K562 (cell line): ENCODE measurements around the gene KIF26B. TPM values are rescaled to one million over a fixed set of nuclear protein-coding genes. Genes with fewer than 3 reads are reported as not detected.
A peak's percentile ranks its signal among the peaks of the same experiment; 100 is the strongest.

Experiments
- ATAC-seq: fragments of 200-7000 bp; cut with Tn5 transposase; 3 replicates; pipeline ENCODE4 v1.9.1; 2020; ENCODE audit warnings: moderate library complexity
- BruUV-seq: library from RNA; stranded (reverse); fragments of 400-500 nt; replicated peaks from 2 replicates; lab custom pipeline; 2021; lab: Mats Ljungman, UMichigan
- CTCF ChIA-PET: fragments of 300-600 bp; formaldehyde crosslinking; extraction: SDS; loops from one replicate; lab custom pipeline; 2021; ENCODE audit warnings: low intra/inter-chr PET ratio; lab: Yijun Ruan, JAX
- POLR2A ChIA-PET: fragments of 300-600, 350-650 bp; sonication (Branson Sonifier 250); formaldehyde crosslinking; extraction: SDS; loops from one replicate; lab custom pipeline; 2021; ENCODE audit warnings: antibody characterized with exemption, inconsistent platforms; lab: Yijun Ruan, JAX
- DNase-seq, 4 experiments: peaks; one replicate each; pipeline versions ENCODE4 v3.0.0 to v3.0.0-alpha.2; 2011 to 2018; ENCODE audit warnings: low spot score in 3 of 4, mixed read lengths in 3 of 4; ENCODE audit errors: extremely low read depth in 1 of 4
- FAIRE-seq: peaks from 2 replicates; lab custom pipeline; 2011; peaks lifted over from hg19 to GRCh38; lab: Jason Lieb, UNC
- H2AFZ ChIP-seq: 2 replicates; pipeline ENCODE4 v1.6.0; 2011; ENCODE audit warnings: low read depth, low read length, control low read depth, inconsistent platforms
- H3K27ac ChIP-seq: fragments of 200-600 bp; 3 replicates; pipeline ENCODE4 v1.8.0; 2011; ENCODE audit warnings: low read depth, mild to moderate bottlenecking, control low read depth, inconsistent platforms, low read length, moderate library complexity, mixed read lengths; ENCODE audit errors: extremely low read depth
- H3K27me3 ChIP-seq, 2 experiments: fragments of 300-600 bp in 1 of 2; 2 replicates in 1 of 2; 3 replicates in 1 of 2; pipeline versions ENCODE4 v1.6.0 to v1.8.0; 2011; ENCODE audit warnings: inconsistent platforms in 2 of 2, low read length in 2 of 2, mild to moderate bottlenecking in 1 of 2, mixed read lengths in 1 of 2, moderate library complexity in 1 of 2; ENCODE audit not compliant: control insufficient read depth in 2 of 2, insufficient read depth in 2 of 2
- H3K36me3 ChIP-seq: fragments of 300-600 bp; 3 replicates; pipeline ENCODE4 v1.8.0; 2011; ENCODE audit warnings: mild to moderate bottlenecking, low read length, inconsistent platforms; ENCODE audit not compliant: control insufficient read depth, insufficient read depth
- H3K4me1 ChIP-seq, 2 experiments: fragments of 200-600 bp in 1 of 2; replicated peaks in 1 of 2; 2 replicates in 1 of 2; 3 replicates in 1 of 2; pipeline versions ENCODE4 v1.5.1 to v1.8.0; 2011; ENCODE audit warnings: inconsistent platforms in 2 of 2, low read length in 2 of 2, mild to moderate bottlenecking in 1 of 2, mixed read lengths in 1 of 2, moderate library complexity in 1 of 2; ENCODE audit not compliant: control insufficient read depth in 2 of 2, insufficient read depth in 2 of 2
- H3K4me2 ChIP-seq: 2 replicates; pipeline ENCODE4 v1.6.1; 2011; ENCODE audit warnings: low read length, control low read depth, inconsistent platforms, mixed read lengths; ENCODE audit not compliant: insufficient read depth
- H3K4me3 ChIP-seq: fragments of 200-600 bp; sonication (generic), shearing (Covaris generic); 2 replicates; pipeline ENCODE4 v1.5.1; 2016; ENCODE audit warnings: control low read depth, inconsistent platforms
- H3K79me2 ChIP-seq: fragments of 200-600 bp; 3 replicates; pipeline ENCODE4 v1.8.0; 2011; ENCODE audit warnings: low read length, inconsistent platforms; ENCODE audit not compliant: control insufficient read depth, insufficient read depth
- H3K9ac ChIP-seq, 2 experiments: 2 replicates each; pipeline versions ENCODE4 v1.6.0 to v1.6.1; 2011; ENCODE audit warnings: low read depth in 2 of 2, low read length in 2 of 2, control low read depth in 1 of 2, inconsistent platforms in 1 of 2, mild to moderate bottlenecking in 1 of 2, mixed read lengths in 1 of 2; ENCODE audit not compliant: insufficient read depth in 1 of 2
- H3K9me1 ChIP-seq: one replicate; pipeline ENCODE4 v1.6.0; 2011; ENCODE audit warnings: inconsistent platforms, mild to moderate bottlenecking, low read length, moderate library complexity; ENCODE audit not compliant: control insufficient read depth, insufficient read depth
- H3K9me3 ChIP-seq: replicated peaks from 2 replicates; pipeline ENCODE4 v1.5.1; 2011; ENCODE audit warnings: low read depth, low read length, inconsistent platforms; ENCODE audit not compliant: control insufficient read depth, insufficient read depth
- H4K20me1 ChIP-seq: replicated peaks from 2 replicates; pipeline ENCODE4 v1.6.1; 2011; ENCODE audit warnings: low read length, inconsistent platforms, mixed read lengths; ENCODE audit not compliant: control insufficient read depth, insufficient read depth
- MEF2A ChIP-seq: IDR thresholded peaks from 2 replicates; pipeline ENCODE4 v1.6.1; 2011; ENCODE audit warnings: low read depth, mild to moderate bottlenecking, low read length, moderate library complexity; ENCODE audit not compliant: control insufficient read depth
- WGBS: fragments of 100-300 bp; shearing (Covaris generic); methylation state at CpG from one replicate; pipeline ENCODE4 v1.1.6; 2016; ENCODE audit warnings: low coverage, mixed read lengths; ENCODE audit not compliant: insufficient coverage; ENCODE audit errors: missing lambda C conversion rate; 5-methylcytosine and 5-hydroxymethylcytosine counted together
- in situ Hi-C: fragments of 300-500 bp; cut with MboI; formaldehyde crosslinking; loops from 4 replicates; pipeline ENCODE4 v1.15.0; 2018; ENCODE audit warnings: inconsistent platforms, mixed read lengths
- intact Hi-C: fragments of 100-400 bp; cut with micrococcal nuclease; formaldehyde crosslinking; loops from 2 replicates; pipeline ENCODE4 v1.14.2; 2022
- polyA plus RNA-seq, 8 experiments: library from polyadenylated mRNA; depleted of rRNA in 4 of 8; stranded (reverse) in 5 of 8; unstranded in 3 of 8; fragments of >200 nt; fragmentation: Nextera tagmentation in 2 of 8; fragmentation: Illumina TruSeq in 1 of 8; extraction: Ambion mirVana in 2 of 8; extraction: Trizol in 1 of 8; gene quantifications; 2 replicates each; pipeline versions ENCODE4 v1.2.1 to v1.2.3, GENCODE V29; 2011 to 2014; ENCODE audit warnings: inconsistent platforms in 1 of 8, missing spikeins in 1 of 8
- total RNA-seq, 7 experiments: library from RNA; depleted of rRNA in 6 of 7; stranded (reverse); fragments of >200 nt in 6 of 7; fragmentation: Illumina TruSeq in 2 of 7; extraction: Trizol in 2 of 7; gene quantifications; 2 replicates each; pipeline versions ENCODE4 v1.2.1 to v1.2.3, GENCODE V29; 2011 to 2021; ENCODE audit warnings: low replicate concordance in 1 of 7
- TF ChIP-seq, protein P1 (sequence below): fragments of 450-650 bp; IDR thresholded peaks from 2 replicates; pipeline ENCODE4 v1.6.1; 2018; ENCODE audit not compliant: partially characterized antibody

The KIF26B gene
- total and polyA plus RNA-seq, 9 of the 15 experiments (the other 6 are each of a cell fraction or from before 2014, with no cell fraction given) = 0.02 to 0.08 (median 0.03) TPM; not detected in 6

DNA sequence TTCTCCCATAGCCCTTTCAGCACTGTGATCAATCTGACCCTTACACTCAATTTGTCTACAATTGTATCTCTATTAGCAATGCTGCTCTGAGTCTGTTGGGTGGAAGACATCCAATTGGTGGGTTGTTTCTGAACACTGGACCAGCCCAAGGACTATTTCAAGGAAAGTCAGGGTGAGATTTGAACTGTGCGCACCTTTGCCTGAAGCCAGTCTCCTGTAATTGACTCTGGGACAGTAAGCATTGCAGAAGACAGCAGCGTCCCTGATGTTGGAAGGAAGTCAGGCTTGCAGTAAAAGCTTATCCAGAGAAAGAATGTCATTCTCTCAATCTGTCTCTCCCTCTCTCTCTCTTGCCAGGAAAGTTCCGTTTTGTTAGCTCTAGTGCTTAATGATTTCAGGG is 233.9 kb downstream of the KIF26B start:
- Histone ChIP-seq H3K79me2 (no peaks in the 10 kb centered on the region), H3K27ac (no peak overlapping the region), H3K4me2 (no peak overlapping the region), H3K9me3 (no peaks in the 10 kb centered on the region), H3K9ac (no peak overlapping the region), H3K9me1 (no peaks in the 10 kb centered on the region), H3K36me3 (no peaks in the 10 kb centered on the region), H3K4me1 (no peaks in the 10 kb centered on the region), H4K20me1 (no peaks in the 10 kb centered on the region), H3K27me3 (peaks cover 32 to 56% of the 10 kb centered on the region in 2 experiments), H3K4me3 (no peak overlapping the region), H2AFZ (no peak overlapping the region)
- ATAC-seq = no peak
- in situ Hi-C loops = no loop called here
- intact Hi-C loops = loop anchor here (10.0 kb wide), 1 partner anchor 314 kb away; no protein-coding TSS in a partner anchor
- TF ChIP-seq, protein P1, sequence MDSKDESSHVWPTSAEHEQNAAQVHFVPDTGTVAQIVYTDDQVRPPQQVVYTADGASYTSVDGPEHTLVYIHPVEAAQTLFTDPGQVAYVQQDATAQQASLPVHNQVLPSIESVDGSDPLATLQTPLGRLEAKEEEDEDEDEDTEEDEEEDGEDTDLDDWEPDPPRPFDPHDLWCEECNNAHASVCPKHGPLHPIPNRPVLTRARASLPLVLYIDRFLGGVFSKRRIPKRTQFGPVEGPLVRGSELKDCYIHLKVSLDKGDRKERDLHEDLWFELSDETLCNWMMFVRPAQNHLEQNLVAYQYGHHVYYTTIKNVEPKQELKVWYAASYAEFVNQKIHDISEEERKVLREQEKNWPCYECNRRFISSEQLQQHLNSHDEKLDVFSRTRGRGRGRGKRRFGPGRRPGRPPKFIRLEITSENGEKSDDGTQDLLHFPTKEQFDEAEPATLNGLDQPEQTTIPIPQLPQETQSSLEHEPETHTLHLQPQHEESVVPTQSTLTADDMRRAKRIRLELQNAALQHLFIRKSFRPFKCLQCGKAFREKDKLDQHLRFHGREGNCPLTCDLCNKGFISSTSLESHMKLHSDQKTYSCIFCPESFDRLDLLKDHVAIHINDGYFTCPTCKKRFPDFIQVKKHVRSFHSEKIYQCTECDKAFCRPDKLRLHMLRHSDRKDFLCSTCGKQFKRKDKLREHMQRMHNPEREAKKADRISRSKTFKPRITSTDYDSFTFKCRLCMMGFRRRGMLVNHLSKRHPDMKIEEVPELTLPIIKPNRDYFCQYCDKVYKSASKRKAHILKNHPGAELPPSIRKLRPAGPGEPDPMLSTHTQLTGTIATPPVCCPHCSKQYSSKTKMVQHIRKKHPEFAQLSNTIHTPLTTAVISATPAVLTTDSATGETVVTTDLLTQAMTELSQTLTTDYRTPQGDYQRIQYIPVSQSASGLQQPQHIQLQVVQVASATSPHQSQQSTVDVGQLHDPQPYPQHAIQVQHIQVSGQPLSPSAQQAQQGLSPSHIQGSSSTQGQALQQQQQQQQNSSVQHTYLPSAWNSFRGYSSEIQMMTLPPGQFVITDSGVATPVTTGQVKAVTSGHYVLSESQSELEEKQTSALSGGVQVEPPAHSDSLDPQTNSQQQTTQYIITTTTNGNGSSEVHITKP = peak; percentile 22
- no peak for TF ChIP-seq MEF2A
- DNase-seq = no peak
- 7% methylated on average over 3 of the region's 3 CpGs for WGBS
- BruUV-seq = no TSS peak
- ChIA-PET POLR2A (no interaction called here), CTCF (no interaction called here)
- no peak for FAIRE-seq
